ENCODE results near the gene BAG3.

BAG3 gene

GRCh38 chr10:119723161-119723560 lies 72.0 kb downstream of the BAG3 start:
- H3K4me3 ChIP-seq (ENCODE audit: low read depth, low read length), result no peak overlapping the region
- DNase-seq (ENCODE audit: low read depth), result no peak
- TF ChIP-seq MYC (IDR thresholded peaks at IDR 0.05; ENCODE audit: low read depth, low read length) (no peak), POLR2A (IDR thresholded peaks at IDR 0.05; ENCODE audit: extremely low read depth, insufficient read length) (no peak), MAX (IDR thresholded peaks at IDR 0.05; ENCODE audit: low read depth, low read length) (no peak), CTCF (IDR thresholded peaks at IDR 0.05; ENCODE audit: low read depth, low read length) (no peak)

- TF ChIP-seq CTCF (IDR thresholded peaks at IDR 0.05; ENCODE audit: low read depth, low read length) (no peak), POLR2A (IDR thresholded peaks at IDR 0.05; ENCODE audit: extremely low read depth, insufficient read length) (no peak), MYC (IDR thresholded peaks at IDR 0.05; ENCODE audit: low read depth, low read length) (no peak), MAX (IDR thresholded peaks at IDR 0.05; ENCODE audit: low read depth, low read length) (no peak)
- H3K4me3 ChIP-seq (ENCODE audit: low read depth, low read length), result no peak overlapping the region
- DNase-seq (ENCODE audit: low read depth), result no peak
These were observed 72.4 kb downstream of the BAG3 start for GRCh38 chr10:119723624-119724023.

GRCh38 chr10:119724593-119725516 lies 73.7 kb downstream of the BAG3 start:
- peak; percentile 85 for DNase-seq (ENCODE audit: low read depth)
- H3K4me3 ChIP-seq (ENCODE audit: low read depth, low read length), result peak overlapping the region; percentile 71

GRCh38 chr10:119725517-119725827 lies 74.3 kb downstream of the BAG3 start:
- no peak for DNase-seq (ENCODE audit: low read depth)
- TF ChIP-seq POLR2A (IDR thresholded peaks at IDR 0.05; ENCODE audit: extremely low read depth, insufficient read length), result peak; percentile 79
- 0 out of 2 replicates have a peak, but pooled peaks have one; percentile 8 for TF ChIP-seq MYC (IDR thresholded peaks at IDR 0.05; ENCODE audit: low read depth, low read length)
- no peak for TF ChIP-seq CTCF (IDR thresholded peaks at IDR 0.05; ENCODE audit: low read depth, low read length)
- TF ChIP-seq MAX (IDR thresholded peaks at IDR 0.05; ENCODE audit: low read depth, low read length), result peak; percentile 24; the same call in 1 of the 2 replicates
- peak overlapping the region; percentile 71 for H3K4me3 ChIP-seq (ENCODE audit: low read depth, low read length)

More at GRCh38 chr10:119724593-119725516, 73.7 kb downstream of the BAG3 start:
- TF ChIP-seq MAX (IDR thresholded peaks at IDR 0.05; ENCODE audit: low read depth, low read length), result peak; percentile 49; the same call in 1 of the 2 replicates
- no peak for TF ChIP-seq MYC (IDR thresholded peaks at IDR 0.05; ENCODE audit: low read depth, low read length)
- TF ChIP-seq CTCF (IDR thresholded peaks at IDR 0.05; ENCODE audit: low read depth, low read length), result no peak
- no peak for TF ChIP-seq POLR2A (IDR thresholded peaks at IDR 0.05; ENCODE audit: extremely low read depth, insufficient read length)

- TF ChIP-seq POLR2A (IDR thresholded peaks at IDR 0.05; ENCODE audit: extremely low read depth, insufficient read length) (no peak), MYC (IDR thresholded peaks at IDR 0.05; ENCODE audit: low read depth, low read length) (peak; percentile 45; the same call in 1 of the 2 replicates), MAX (IDR thresholded peaks at IDR 0.05; ENCODE audit: low read depth, low read length) (peak; percentile 27; the same call in 1 of the 2 replicates)
- DNase-seq (ENCODE audit: low read depth), result peak; percentile 99
- H3K4me3 ChIP-seq (ENCODE audit: low read depth, low read length), result peak within 1 kb of the TSS; percentile 71
These were observed 74.9 kb downstream of the BAG3 start, which contains the start of gene INPP5F for GRCh38 chr10:119725828-119726675. INPP5F (plus strand) TSS chr10:119726050; CDS start chr10:119726263, 213 bp downstream.

Data from NB4 (cell line).